ENCODE data around the gene MYO16. TPM values are rescaled to one million over a fixed set of nuclear protein-coding genes. Genes with fewer than 3 reads are reported as not detected.

The MYO16 gene
- total RNA-seq (2022; extraction: Qiagen RNA extraction), result 0.04 to 0.09 TPM (median 0.07 TPM) in 5 replicates

DNA sequence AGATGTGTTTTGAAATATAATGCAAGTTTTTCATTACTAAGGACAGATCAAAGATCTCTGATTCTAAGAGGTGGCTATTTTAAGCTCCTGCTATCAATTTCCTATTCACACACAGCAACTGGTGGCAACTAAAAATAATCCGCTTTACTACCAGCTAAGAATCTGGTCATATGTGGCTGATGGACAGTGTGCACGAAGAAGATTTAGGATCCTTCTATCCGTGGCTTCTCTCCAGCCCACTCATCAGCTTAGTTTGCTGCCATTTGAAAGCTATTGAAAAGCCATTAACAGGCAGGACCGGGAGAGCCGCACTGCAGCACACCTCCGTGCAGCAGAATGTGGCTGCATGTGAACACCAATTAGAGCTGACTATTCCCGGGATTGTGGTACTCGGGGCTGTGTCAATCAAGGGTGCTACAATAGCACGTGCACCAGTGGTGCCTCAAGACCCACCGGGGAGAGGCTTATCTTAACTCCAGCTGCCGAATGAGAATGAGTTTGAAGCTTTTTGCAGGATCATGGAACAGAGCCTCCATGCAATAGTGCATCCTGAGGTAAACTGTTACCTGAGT lies at the start of gene MYO16:
Gene MYO16 (plus strand): TSS at position 431 of the 572 bp plus-strand sequence. CDS start 234 bp downstream, outside the sequence.

